ENCODE results near the gene EIF4G3.

Gene EIF4G3

DNA sequence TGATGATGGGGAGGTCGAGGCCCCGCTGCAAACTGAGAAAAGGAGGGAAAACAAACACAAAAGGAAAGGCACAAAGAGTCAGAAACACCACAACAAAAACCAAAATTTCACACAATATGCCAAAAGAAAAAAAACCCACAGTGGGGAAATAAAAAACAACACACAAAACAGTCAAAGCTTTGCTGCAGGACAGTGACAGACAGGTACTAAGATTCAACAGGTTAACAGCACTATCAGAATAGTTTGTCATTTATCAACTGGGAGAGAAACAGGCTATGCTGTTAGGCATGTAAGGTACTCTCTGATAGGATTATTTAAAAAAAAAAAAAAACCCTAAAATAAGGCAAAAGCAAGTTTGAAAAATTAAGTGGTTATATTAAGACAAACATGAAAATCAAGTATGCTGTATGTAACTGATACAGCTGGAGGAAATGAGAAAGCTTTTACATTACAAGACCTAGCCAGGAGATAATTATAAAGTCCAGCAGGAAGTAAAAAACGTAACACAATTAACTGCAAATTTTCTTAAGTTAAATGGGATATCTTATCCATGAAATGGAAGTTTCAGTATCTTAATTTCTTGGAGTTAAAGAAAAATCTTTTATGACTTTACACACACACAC lies 179.0 kb downstream of the EIF4G3 start:
- H3K4me3 ChIP-seq (ENCODE audit: low read depth, low read length) = no peak overlapping the region
- TF ChIP-seq, protein P1, sequence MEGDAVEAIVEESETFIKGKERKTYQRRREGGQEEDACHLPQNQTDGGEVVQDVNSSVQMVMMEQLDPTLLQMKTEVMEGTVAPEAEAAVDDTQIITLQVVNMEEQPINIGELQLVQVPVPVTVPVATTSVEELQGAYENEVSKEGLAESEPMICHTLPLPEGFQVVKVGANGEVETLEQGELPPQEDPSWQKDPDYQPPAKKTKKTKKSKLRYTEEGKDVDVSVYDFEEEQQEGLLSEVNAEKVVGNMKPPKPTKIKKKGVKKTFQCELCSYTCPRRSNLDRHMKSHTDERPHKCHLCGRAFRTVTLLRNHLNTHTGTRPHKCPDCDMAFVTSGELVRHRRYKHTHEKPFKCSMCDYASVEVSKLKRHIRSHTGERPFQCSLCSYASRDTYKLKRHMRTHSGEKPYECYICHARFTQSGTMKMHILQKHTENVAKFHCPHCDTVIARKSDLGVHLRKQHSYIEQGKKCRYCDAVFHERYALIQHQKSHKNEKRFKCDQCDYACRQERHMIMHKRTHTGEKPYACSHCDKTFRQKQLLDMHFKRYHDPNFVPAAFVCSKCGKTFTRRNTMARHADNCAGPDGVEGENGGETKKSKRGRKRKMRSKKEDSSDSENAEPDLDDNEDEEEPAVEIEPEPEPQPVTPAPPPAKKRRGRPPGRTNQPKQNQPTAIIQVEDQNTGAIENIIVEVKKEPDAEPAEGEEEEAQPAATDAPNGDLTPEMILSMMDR (IDR thresholded peaks at IDR 0.05; ENCODE audit: borderline replicate concordance, insufficient read depth, low read depth, low read length) = no peak

DNA sequence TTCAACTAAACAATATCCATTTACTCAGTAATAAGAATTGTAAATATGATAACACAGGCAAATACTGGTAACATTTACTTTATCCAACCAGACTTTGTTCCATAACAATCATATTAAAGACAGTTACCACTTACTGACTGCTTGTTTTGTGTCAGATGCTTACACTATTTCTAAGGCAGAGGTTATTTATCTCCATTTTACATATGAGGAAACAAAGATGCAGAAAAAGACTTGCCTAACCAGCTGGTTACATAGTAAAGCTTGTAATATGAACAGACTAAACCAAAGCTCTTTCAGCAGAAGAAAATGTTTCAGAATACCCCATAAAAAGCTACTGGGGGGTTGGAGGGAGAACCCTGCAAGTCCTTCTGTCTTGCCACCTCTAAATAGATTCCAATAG lies 180.1 kb downstream of the EIF4G3 start:
- no peak overlapping the region for H3K4me3 ChIP-seq (ENCODE audit: low read depth, low read length)
- TF ChIP-seq, protein P1 (IDR thresholded peaks at IDR 0.05; ENCODE audit: borderline replicate concordance, insufficient read depth, low read depth, low read length) = no peak

DNA sequence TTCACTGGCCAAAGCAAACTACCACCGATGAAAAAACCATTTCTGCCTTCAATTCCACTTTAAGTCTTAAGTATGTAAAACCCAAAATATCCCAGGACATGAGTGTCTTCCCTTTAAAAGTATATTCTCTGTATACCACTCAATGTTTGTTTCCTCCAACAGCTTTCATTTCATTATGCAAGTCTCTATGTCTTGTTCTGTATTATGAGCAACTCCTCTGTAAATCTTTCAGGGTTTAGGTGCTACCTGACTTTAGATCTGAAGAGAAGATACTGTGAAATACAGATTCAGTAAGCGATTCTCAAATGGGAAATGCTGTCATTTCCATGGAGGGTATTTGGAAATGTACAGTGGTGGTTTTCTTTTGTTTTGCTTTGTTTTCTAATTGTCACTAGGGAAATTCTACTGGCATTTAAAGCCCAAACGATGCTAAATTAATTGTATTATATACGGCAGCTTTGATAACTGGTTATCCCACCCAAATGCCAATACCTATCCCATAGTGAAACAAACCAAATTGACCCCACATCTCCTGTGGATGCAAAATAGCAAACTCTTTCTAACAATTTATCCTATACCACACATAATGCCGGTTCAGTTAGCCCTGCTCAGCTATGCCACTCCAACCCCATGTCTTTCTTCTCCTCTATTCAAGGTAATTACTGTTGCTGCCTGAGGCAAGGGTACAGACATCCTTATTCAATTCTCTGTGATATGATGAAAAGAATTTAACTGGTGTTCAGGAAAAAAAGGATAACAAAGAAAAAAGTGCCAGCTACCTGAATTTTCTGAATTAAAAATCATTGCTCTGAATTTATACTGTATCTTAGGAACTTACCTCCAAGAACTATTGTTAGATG lies 182.8 kb downstream of the EIF4G3 start:
- no peak overlapping the region for H3K4me3 ChIP-seq (ENCODE audit: low read depth, low read length)
- TF ChIP-seq, protein P1 (IDR thresholded peaks at IDR 0.05; ENCODE audit: borderline replicate concordance, insufficient read depth, low read depth, low read length) = no peak

DNA sequence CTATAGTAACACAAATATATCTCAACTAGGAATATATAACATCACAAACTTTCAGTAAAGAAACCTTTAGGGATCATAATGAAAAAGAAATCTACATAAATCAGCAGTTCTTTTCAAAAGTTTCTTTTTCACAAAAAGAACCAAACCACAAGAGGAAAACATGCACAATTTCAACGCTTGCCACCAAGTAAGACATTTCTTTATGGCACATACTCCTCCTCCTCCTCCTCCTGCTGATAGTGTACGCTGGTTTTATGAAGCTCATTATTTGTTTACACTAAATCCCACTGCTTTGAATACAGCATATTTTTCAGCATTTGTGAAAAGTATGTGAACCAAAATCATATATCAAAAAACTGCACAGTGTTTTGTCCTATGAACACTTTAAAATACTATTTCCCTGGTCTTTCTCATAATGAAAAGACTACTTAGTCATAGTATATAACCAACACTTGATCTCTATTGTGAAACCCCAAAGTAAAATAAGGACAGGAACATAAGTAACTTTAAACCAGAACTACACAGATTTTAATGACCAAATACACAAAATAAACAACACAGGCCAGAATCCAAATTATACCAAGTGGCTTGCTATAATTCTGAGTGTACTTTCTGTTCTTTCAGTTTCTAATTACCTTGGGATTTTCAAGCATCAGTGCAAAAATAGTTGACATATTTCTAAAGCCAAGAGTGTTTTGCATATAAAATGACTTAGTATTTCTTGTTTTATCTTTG lies 184.2 kb downstream of the EIF4G3 start:
- TF ChIP-seq, protein P1 (IDR thresholded peaks at IDR 0.05; ENCODE audit: borderline replicate concordance, insufficient read depth, low read depth, low read length) = no peak
- no peak overlapping the region for H3K4me3 ChIP-seq (ENCODE audit: low read depth, low read length)

DNA sequence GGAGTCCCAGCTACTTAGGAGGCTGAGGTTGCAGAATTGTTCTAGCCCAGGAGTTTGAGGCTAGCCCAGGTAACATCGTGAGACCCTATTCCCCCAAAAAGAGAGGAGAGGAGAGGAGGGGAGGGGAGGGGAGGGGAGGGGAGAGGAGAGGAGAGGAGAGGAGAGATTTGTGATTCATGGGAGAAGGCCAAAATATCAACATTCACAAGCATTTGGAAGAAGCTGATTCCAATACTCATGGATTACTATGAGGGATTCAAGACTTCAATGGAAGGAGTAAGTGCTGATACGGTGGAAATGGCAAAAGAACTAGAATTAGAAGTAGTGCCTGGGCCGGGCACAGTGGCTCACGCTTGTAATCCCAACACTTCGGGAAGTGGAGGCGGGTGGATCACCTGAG lies 187.8 kb downstream of the EIF4G3 start:
- no peak overlapping the region for H3K4me3 ChIP-seq (ENCODE audit: low read depth, low read length)
- TF ChIP-seq, protein P1 (IDR thresholded peaks at IDR 0.05; ENCODE audit: borderline replicate concordance, insufficient read depth, low read depth, low read length) = no peak

DNA sequence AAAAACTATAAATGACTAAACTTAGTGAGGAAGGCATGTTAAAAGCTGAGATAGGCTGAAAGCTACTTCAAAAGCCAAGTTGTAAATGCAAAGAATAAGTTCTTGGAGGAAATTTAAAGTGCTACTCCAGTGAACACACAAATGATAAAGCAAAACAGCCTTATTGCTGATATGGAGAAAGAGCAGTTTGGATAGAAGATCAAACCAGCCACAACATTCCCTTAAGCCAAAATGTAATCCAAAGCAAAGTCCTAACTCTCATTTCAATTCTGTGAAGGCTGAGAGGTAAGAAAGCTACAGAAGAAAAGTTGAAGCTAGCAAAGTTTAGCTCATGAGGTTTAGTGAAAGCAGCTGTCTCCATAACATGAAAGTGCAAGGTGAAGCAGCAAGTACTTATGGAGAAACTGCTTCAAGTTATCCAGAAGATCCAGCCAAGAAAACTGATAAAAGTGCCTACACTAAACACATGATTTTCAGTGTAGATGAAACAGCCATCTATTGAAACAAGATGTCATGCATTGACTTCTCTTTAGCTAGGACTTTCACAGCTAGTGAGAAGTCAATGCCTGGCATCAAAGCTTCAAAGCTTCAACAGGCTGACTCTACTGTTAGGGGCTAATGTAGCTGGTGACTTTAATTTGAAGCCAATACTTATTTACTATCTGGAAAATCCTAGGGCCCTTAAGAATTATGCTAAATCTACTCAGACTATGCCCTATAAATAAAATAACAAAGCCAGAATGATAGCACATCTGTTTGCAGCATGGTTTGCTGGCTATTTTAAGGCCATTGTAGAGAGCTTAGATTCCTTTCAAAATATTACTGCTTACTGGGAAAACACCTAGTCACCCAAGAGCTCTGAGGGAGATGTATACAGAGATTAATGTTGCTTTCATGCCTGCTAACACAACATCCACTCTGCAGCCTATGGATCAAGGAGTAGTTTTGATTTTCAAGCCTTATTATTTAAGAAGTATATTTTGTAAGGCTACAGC lies 188.6 kb downstream of the EIF4G3 start:
- TF ChIP-seq, protein P1 (IDR thresholded peaks at IDR 0.05; ENCODE audit: borderline replicate concordance, insufficient read depth, low read depth, low read length) = no peak
- no peak overlapping the region for H3K4me3 ChIP-seq (ENCODE audit: low read depth, low read length)
